ENCODE results near the gene ASB16.

Gene ASB16

DNA sequence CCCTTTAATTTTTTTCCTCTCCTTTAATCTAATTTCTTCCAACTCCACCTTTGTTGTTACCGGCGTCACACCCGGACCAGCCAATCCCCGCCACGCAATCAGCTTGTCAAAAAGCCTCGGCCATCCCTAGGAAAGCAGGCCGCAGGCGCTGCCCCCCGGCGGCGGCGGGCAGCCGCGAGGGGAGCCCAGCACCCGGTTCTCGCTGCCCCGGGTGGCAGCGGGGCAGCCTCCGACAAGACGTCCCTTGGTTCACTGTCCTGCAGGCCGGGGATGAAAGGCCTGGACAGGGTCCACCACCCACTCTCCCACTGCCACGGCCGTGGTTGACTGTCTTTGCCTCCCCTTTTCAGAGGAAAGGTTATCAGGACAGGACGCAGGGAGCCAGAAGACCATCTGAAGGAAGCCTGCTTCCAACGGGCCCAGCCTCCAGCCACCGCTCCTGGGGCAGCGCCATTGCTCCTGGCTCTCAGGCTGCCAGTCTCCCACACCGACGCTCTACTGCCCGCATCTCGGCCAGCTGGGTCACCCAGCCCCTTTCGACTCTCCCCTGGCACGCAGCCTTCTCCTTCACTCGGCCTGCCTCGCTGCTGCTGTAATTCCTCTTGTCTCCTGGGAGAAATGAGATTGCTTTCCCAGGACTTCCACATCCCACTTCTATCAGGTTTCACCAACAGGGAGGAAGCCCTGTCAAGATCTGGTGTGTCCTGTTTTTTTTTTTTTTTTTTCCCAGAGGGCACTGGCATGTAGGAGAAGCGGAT is 51.8 kb downstream of the ASB16 start:
- no peak for DNase-seq (ENCODE audit: low read depth, low spot score)

DNA sequence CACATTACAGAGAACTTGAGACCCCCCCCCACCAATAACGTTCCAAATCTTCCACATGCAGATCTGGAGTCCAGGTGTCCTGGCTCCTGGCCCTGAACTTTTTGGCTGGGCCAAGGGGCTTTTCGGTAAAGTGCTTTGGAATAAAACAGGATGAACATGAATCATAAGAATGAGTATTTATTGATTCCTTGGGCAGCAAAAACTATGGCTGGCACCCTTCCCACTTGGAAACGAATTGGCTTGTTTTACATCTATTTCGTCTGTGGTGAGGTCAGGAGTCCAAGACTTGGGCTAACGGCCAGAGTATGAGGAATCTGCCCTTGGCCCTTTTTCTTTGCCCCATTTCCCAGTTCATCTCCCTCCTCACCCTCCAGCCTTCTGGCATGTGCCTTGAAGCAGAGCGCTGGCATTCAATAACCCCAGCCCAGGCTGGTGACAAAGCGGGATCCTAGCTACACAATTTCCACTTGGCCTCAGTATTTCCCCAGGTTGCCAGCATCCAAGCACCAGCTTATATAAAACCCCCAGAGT is 53.1 kb downstream of the ASB16 start:
- DNase-seq (ENCODE audit: low read depth, low spot score): no peak
